ENCODE measurements around the gene SP140. TPM values are rescaled to one million over a fixed set of nuclear protein-coding genes. Genes with fewer than 3 reads are reported as not detected.

SP140 gene
- total and polyA plus RNA-seq, 9 of the 15 experiments (the other 6 are each of a cell fraction or from before 2014, with no cell fraction given) = 0.04 to 1.1 (median 0.57) TPM; not detected in 1

GRCh38 chr2:230362030-230362691 lies 136.6 kb downstream of the SP140 start (continued):
- TF ChIP-seq ZBTB49 (CRISPR knock-in tag; IDR thresholded peaks at IDR 0.05; ENCODE audit: borderline replicate concordance) (no peak), PHF20 (IDR thresholded peaks at IDR 0.05; ENCODE audit: partially characterized antibody) (no peak), NRF1 (conservative IDR thresholded peaks at IDR 0.05 in 1 of 2, IDR thresholded peaks at IDR 0.05 in 1 of 2) (no peak), ATF3 (IDR thresholded peaks at IDR 0.05) (no peak), ATF3 (CRISPR knock-in tag; conservative IDR thresholded peaks at IDR 0.05) (no peak), HES1 (IDR thresholded peaks at IDR 0.05; ENCODE audit: low read depth) (no peak), ZNF518B (CRISPR knock-in tag; IDR thresholded peaks at IDR 0.05) (no peak), ZNF561 (CRISPR knock-in tag; conservative IDR thresholded peaks at IDR 0.05) (no peak), BRF2 (IDR thresholded peaks at IDR 0.05; ENCODE audit: borderline replicate concordance, insufficient read depth, insufficient read length) (no peak), CCAR2 (IDR thresholded peaks at IDR 0.05; ENCODE audit: low read depth, low read length) (no peak)
